SK-N-SH treated with all-trans-retinoic acid at 6 μM for 48 hours (cell line): ENCODE results near the gene VEPH1.

Experiments
- ARNTL ChIP-seq: fragments of 450-650 bp; formaldehyde crosslinking; IDR thresholded peaks from 2 replicates; pipeline ENCODE4 v1.5.0; 2020; ENCODE audit warnings: low read depth, mild to moderate bottlenecking, moderate library complexity, borderline replicate concordance
- GLIS3 ChIP-seq: fragments of 250-450 bp; sonication (Bioruptor Pico); IDR thresholded peaks from 2 replicates; pipeline ENCODE4 v1.5.0; 2020; ENCODE audit warnings: mild to moderate bottlenecking, moderate library complexity
- RARB ChIP-seq: fragments of 250-450 bp; sonication (Bioruptor Pico); IDR thresholded peaks from 2 replicates; pipeline ENCODE4 v1.8.0; 2021; ENCODE audit warnings: mild to moderate bottlenecking, moderate library complexity
- SNAI2 ChIP-seq: fragments of 250-450 bp; sonication (Bioruptor Pico); IDR thresholded peaks from 2 replicates; pipeline ENCODE4 v1.5.0; 2020; ENCODE audit warnings: mild to moderate bottlenecking, moderate library complexity
- ZC3H10 ChIP-seq: fragments of 250-450 bp; sonication (Bioruptor Pico); IDR thresholded peaks from 2 replicates; pipeline ENCODE4 v1.5.1; 2021; ENCODE audit warnings: mild to moderate bottlenecking, moderate library complexity
- ZFP3 ChIP-seq: fragments of 250-450 bp; sonication (Bioruptor Pico); IDR thresholded peaks from 2 replicates; pipeline ENCODE4 v1.5.0; 2020; ENCODE audit warnings: mild to moderate bottlenecking, moderate library complexity
- ZFP30 ChIP-seq: fragments of 450-650 bp; formaldehyde crosslinking; IDR thresholded peaks from 2 replicates; pipeline ENCODE4 v1.5.0; 2022; ENCODE audit warnings: mild to moderate bottlenecking, moderate library complexity
- ZNF70 ChIP-seq: fragments of 450-650 bp; formaldehyde crosslinking; IDR thresholded peaks from 2 replicates; pipeline ENCODE4 v1.5.0; 2020; ENCODE audit warnings: mild to moderate bottlenecking, moderate library complexity
- TF ChIP-seq, protein P1 (sequence below): fragments of 250-450 bp; sonication (Bioruptor Pico); IDR thresholded peaks from 2 replicates; pipeline ENCODE4 v1.5.1; 2020; ENCODE audit warnings: low read depth, mild to moderate bottlenecking, moderate library complexity

GRCh38 chr3:157370867-157371266 lies 132.3 kb downstream of the VEPH1 start:
- TF ChIP-seq, protein P1, sequence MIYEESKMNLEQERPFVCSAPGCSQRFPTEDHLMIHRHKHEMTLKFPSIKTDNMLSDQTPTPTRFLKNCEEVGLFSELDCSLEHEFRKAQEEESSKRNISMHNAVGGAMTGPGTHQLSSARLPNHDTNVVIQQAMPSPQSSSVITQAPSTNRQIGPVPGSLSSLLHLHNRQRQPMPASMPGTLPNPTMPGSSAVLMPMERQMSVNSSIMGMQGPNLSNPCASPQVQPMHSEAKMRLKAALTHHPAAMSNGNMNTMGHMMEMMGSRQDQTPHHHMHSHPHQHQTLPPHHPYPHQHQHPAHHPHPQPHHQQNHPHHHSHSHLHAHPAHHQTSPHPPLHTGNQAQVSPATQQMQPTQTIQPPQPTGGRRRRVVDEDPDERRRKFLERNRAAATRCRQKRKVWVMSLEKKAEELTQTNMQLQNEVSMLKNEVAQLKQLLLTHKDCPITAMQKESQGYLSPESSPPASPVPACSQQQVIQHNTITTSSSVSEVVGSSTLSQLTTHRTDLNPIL (CRISPR knock-in tag): no peak
- TF ChIP-seq RARB (CRISPR knock-in tag) (no peak), ZFP30 (CRISPR knock-in tag) (no peak), GLIS3 (no peak), ARNTL (CRISPR knock-in tag) (no peak), ZNF70 (CRISPR knock-in tag) (no peak), SNAI2 (CRISPR knock-in tag) (no peak), ZFP3 (no peak), ZC3H10 (CRISPR knock-in tag) (no peak)
